KOPT-K1 (cell line): Measurements from ENCODE around the gene TNS2.
"Not testable (repeated sequence)": the region's sequence is repeated elsewhere in the genome, so short reads cannot be mapped to it uniquely, and the experiment has no call there.

Experiments used
- H3K27ac ChIP-seq: fragments of 200-600 bp; sonication (generic); 2 replicates; pipeline ENCODE4 v1.5.1; 2016; ENCODE audit warnings: antibody characterized with exemption, mild to moderate bottlenecking, low read depth, low read length; ENCODE audit not compliant: poor library complexity, severe bottlenecking
- H3K36me3 ChIP-seq: fragments of 200-600 bp; sonication (generic); 2 replicates; pipeline ENCODE4 v1.5.1; 2017; ENCODE audit warnings: antibody characterized with exemption, mild to moderate bottlenecking, low read length, moderate library complexity; ENCODE audit not compliant: insufficient read depth
- H3K9me3 ChIP-seq: fragments of 200-600 bp; sonication (generic); 2 replicates; pipeline ENCODE4 v1.5.1; 2017; ENCODE audit warnings: antibody characterized with exemption, low read length, mild to moderate bottlenecking; ENCODE audit not compliant: insufficient read depth, poor library complexity, severe bottlenecking

The TNS2 gene

GRCh38 chr12:53099071-53099882 is 49.4 kb downstream of the TNS2 start:
- Histone ChIP-seq H3K27ac (peak overlapping the region; percentile 61), H3K36me3 (no peaks in the 10 kb centered on the region), H3K9me3 (no peaks in the 10 kb centered on the region)

- Histone ChIP-seq H3K36me3 (peaks cover 5% of the 10 kb centered on the region; the same call in 1 of the 2 replicates), H3K9me3 (no peaks in the 10 kb centered on the region), H3K27ac (peak overlapping the region; percentile 16)
These were observed 50.7 kb downstream of the TNS2 start for GRCh38 chr12:53100466-53101151.

GRCh38 chr12:53101266-53101665 is 51.4 kb downstream of the TNS2 start:
- Histone ChIP-seq H3K27ac (peak overlapping the region; percentile 7), H3K9me3 (no peaks in the 10 kb centered on the region), H3K36me3 (peaks cover 11% of the 10 kb centered on the region; the same call in 1 of the 2 replicates)

- Histone ChIP-seq H3K9me3 (no peaks in the 10 kb centered on the region), H3K27ac (peak overlapping the region; percentile 88), H3K36me3 (peaks cover 12% of the 10 kb centered on the region; the same call in 1 of the 2 replicates)
These were observed 52.3 kb downstream of the TNS2 start for GRCh38 chr12:53101931-53102781.

- H3K27ac ChIP-seq = peak within 1 kb of the TSS; percentile 88
- no peaks in the 10 kb centered on the region for H3K9me3 ChIP-seq
- H3K36me3 ChIP-seq = peaks cover 12% of the 10 kb centered on the region; the same call in 1 of the 2 replicates
These were observed 53.3 kb downstream of the TNS2 start, which contains the start of gene SOAT2 for GRCh38 chr12:53102883-53103807. TSS of gene SOAT2 (plus strand) at chr12:53103486. CDS start at chr12:53103578, 92 bp downstream.

GRCh38 chr12:53103860-53104305 is 54.0 kb downstream of the TNS2 start:
- no peaks in the 10 kb centered on the region for H3K9me3 ChIP-seq
- peaks cover 12% of the 10 kb centered on the region; the same call in 1 of the 2 replicates for H3K36me3 ChIP-seq
- H3K27ac ChIP-seq = peak overlapping the region; percentile 88

- Histone ChIP-seq H3K27ac (peak overlapping the region; percentile 88), H3K9me3 (no peaks in the 10 kb centered on the region), H3K36me3 (peaks cover 12% of the 10 kb centered on the region; the same call in 1 of the 2 replicates)
These were observed 55.4 kb downstream of the TNS2 start for GRCh38 chr12:53105256-53105655.

GRCh38 chr12:53105712-53106439 is 56.0 kb downstream of the TNS2 start:
- H3K36me3 ChIP-seq = peaks cover 12% of the 10 kb centered on the region; the same call in 1 of the 2 replicates
- H3K27ac ChIP-seq = peak overlapping the region; percentile 88
- H3K9me3 ChIP-seq = no peaks in the 10 kb centered on the region

GRCh38 chr12:53107122-53107521 is 57.3 kb downstream of the TNS2 start:
- no peak overlapping the region for H3K27ac ChIP-seq
- H3K9me3 ChIP-seq = no peaks in the 10 kb centered on the region
- peaks cover 12% of the 10 kb centered on the region; the same call in 1 of the 2 replicates for H3K36me3 ChIP-seq

GRCh38 chr12:53112431-53112830 is 62.6 kb downstream of the TNS2 start:
- not testable (repeated sequence) for H3K27ac ChIP-seq, H3K9me3 ChIP-seq
- H3K36me3 ChIP-seq = 0 out of 2 replicates have a peak, but pooled peaks cover 11% of the 10 kb centered on the region

GRCh38 chr12:53113136-53113705 is 63.4 kb downstream of the TNS2 start:
- no peaks in the 10 kb centered on the region for H3K9me3 ChIP-seq
- H3K36me3 ChIP-seq = 0 out of 2 replicates have a peak, but pooled peaks cover 11% of the 10 kb centered on the region
- no peak overlapping the region for H3K27ac ChIP-seq

GRCh38 chr12:53113951-53114350 is 64.1 kb downstream of the TNS2 start:
- H3K9me3 ChIP-seq = no peaks in the 10 kb centered on the region
- H3K36me3 ChIP-seq = peaks cover 11% of the 10 kb centered on the region; the same call in 1 of the 2 replicates
- no peak overlapping the region for H3K27ac ChIP-seq
